Measurements from ENCODE around the gene CPA2. TPM values are rescaled to one million over a fixed set of nuclear protein-coding genes. Genes with fewer than 3 reads are reported as not detected.

The CPA2 gene
- total RNA-seq, 1 donor from 2014 or later, result 0.82 TPM

DNA sequence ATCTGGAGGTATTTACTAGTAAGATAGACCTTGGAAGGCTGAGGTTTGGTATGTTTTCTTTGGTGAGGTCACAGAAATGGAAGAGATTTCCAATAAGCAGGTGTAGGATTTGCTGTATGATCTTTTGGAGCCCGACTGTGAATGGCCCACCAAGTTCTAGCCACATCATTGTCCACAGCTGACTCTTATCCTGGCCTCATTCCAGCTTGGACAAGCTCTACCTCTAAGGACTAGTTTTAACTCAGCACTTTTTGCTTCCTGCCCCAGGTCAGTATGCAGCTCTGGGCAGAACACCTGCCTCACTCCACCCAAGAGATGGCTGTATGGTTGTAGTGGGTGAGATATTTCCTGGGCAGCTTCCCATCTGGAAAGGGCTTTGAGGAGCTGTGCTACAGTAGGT is 20.2 kb downstream of the CPA2 start:
- peaks cover 14% of the 10 kb centered on the region for H3K27me3 Mint-ChIP-seq (ENCODE audit: insufficient read depth, low read depth)
- Histone ChIP-seq H3F3A (ENCODE audit: low read depth) (no peaks in the 10 kb centered on the region), H3K79me2 (ENCODE audit: low read depth) (no peaks in the 10 kb centered on the region), H3K27me3 (no peaks in the 10 kb centered on the region), H3K4me2 (no peak overlapping the region), H3K27ac (no peak overlapping the region), H2AFZ (replicated peaks) (no peak overlapping the region), H3K36me3 (no peaks in the 10 kb centered on the region), H3K9ac (no peak overlapping the region), H4K20me1 (ENCODE audit: low read depth) (no peaks in the 10 kb centered on the region), H3K4me1 (no peaks in the 10 kb centered on the region), H3K4me3 (no peak overlapping the region), H3K9me3 (ENCODE audit: low read depth) (no peaks in the 10 kb centered on the region)
- no peak for DNase-seq (ENCODE audit: low spot score)
- H3K4me1 Mint-ChIP-seq, result no peaks in the 10 kb centered on the region
- TF ChIP-seq EZH2 (IDR thresholded peaks at IDR 0.05) (no peak), EZH2phosphoT487 (IDR thresholded peaks at IDR 0.05) (no peak)
- TF ChIP-seq, protein P1, sequence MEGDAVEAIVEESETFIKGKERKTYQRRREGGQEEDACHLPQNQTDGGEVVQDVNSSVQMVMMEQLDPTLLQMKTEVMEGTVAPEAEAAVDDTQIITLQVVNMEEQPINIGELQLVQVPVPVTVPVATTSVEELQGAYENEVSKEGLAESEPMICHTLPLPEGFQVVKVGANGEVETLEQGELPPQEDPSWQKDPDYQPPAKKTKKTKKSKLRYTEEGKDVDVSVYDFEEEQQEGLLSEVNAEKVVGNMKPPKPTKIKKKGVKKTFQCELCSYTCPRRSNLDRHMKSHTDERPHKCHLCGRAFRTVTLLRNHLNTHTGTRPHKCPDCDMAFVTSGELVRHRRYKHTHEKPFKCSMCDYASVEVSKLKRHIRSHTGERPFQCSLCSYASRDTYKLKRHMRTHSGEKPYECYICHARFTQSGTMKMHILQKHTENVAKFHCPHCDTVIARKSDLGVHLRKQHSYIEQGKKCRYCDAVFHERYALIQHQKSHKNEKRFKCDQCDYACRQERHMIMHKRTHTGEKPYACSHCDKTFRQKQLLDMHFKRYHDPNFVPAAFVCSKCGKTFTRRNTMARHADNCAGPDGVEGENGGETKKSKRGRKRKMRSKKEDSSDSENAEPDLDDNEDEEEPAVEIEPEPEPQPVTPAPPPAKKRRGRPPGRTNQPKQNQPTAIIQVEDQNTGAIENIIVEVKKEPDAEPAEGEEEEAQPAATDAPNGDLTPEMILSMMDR (IDR thresholded peaks at IDR 0.05), result no peak
- peaks cover 16% of the 10 kb centered on the region for H3K9me3 Mint-ChIP-seq
- H3K27ac Mint-ChIP-seq, result peak overlapping the region; percentile 59
- H3K36me3 Mint-ChIP-seq, result peaks cover 5% of the 10 kb centered on the region
- no peak overlapping the region for H3K4me3 Mint-ChIP-seq

DNA sequence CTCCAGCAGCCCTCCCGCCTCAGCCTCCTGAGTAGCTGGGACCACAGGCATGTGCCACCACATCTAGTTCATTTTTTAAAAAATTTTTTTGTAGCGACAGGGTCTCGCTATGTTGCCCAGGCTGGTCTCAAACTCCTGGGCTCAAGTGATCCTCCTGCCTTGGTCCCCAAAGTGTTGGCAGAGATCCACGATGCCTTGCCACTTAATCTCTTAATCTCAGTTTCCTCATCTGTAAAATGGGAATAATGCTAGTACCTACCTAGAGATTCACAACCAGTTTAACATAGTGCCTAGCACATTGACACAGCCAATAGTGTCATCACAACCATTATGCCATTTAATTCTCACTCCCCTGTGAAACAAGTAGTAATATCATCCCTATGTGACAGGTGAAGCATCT is 21.5 kb downstream of the CPA2 start:
- DNase-seq (ENCODE audit: low spot score), result no peak
- no peaks in the 10 kb centered on the region for H3K9me3 ChIP-seq (ENCODE audit: low read depth)
- Mint-ChIP-seq H3K9me3 (peaks cover 19% of the 10 kb centered on the region), H3K4me1 (no peaks in the 10 kb centered on the region), H3K27me3 (ENCODE audit: insufficient read depth, low read depth) (peaks cover 9% of the 10 kb centered on the region), H3K36me3 (peaks cover 5% of the 10 kb centered on the region), H3K4me3 (no peak overlapping the region), H3K27ac (no peak overlapping the region)
- no peaks in the 10 kb centered on the region for H4K20me1 ChIP-seq (ENCODE audit: low read depth)
- no peak overlapping the region for H3K9ac ChIP-seq
- H3K4me3 ChIP-seq, result no peak overlapping the region
- H3K27ac ChIP-seq, result no peak overlapping the region
- no peak overlapping the region for H2AFZ ChIP-seq (replicated peaks)
- TF ChIP-seq, protein P1 (IDR thresholded peaks at IDR 0.05), result no peak
- TF ChIP-seq EZH2phosphoT487 (IDR thresholded peaks at IDR 0.05), result no peak
- TF ChIP-seq EZH2 (IDR thresholded peaks at IDR 0.05), result no peak
- no peaks in the 10 kb centered on the region for H3F3A ChIP-seq (ENCODE audit: low read depth)
- H3K4me1 ChIP-seq, result no peaks in the 10 kb centered on the region
- H3K79me2 ChIP-seq (ENCODE audit: low read depth), result no peaks in the 10 kb centered on the region
- no peak overlapping the region for H3K4me2 ChIP-seq
- no peaks in the 10 kb centered on the region for H3K36me3 ChIP-seq
- no peaks in the 10 kb centered on the region for H3K27me3 ChIP-seq

DNA sequence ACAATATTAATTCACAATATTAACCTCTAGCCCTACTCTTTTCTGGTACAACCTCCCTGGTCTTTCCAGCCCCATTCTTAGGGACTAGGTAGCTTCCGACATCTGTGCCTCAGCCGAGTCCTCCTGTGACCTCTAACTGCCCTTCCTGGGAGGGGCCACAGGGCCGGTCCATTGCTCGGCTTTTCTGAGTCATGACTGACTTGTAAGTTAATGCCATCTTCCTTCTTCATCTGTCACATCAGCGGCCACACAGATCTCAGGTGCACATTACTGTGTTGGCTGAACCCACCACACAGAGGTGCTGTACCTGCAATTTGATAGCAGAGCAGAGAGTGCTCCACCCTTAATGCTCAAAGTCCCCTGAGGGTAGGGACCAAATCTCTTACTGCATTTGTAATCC is 22.2 kb downstream of the CPA2 start:
- Histone ChIP-seq H3K9me3 (ENCODE audit: low read depth) (no peaks in the 10 kb centered on the region), H3K4me2 (no peak overlapping the region), H3K27ac (no peak overlapping the region), H3F3A (ENCODE audit: low read depth) (no peaks in the 10 kb centered on the region), H3K27me3 (no peaks in the 10 kb centered on the region), H2AFZ (replicated peaks) (no peak overlapping the region), H4K20me1 (ENCODE audit: low read depth) (no peaks in the 10 kb centered on the region), H3K4me3 (no peak overlapping the region), H3K79me2 (ENCODE audit: low read depth) (no peaks in the 10 kb centered on the region), H3K4me1 (no peaks in the 10 kb centered on the region), H3K9ac (no peak overlapping the region), H3K36me3 (no peaks in the 10 kb centered on the region)
- TF ChIP-seq EZH2 (IDR thresholded peaks at IDR 0.05) (no peak), EZH2phosphoT487 (IDR thresholded peaks at IDR 0.05) (no peak)
- TF ChIP-seq, protein P1 (IDR thresholded peaks at IDR 0.05), result no peak
- Mint-ChIP-seq H3K4me3 (no peak overlapping the region), H3K36me3 (peaks cover 5% of the 10 kb centered on the region), H3K27me3 (ENCODE audit: insufficient read depth, low read depth) (peaks cover 9% of the 10 kb centered on the region), H3K9me3 (peaks cover 19% of the 10 kb centered on the region), H3K4me1 (peaks cover 2% of the 10 kb centered on the region), H3K27ac (no peak overlapping the region)
- DNase-seq (ENCODE audit: low spot score), result no peak
